HEK293 (cell line): ENCODE results near the gene PRODH2.
"Not testable (repeated sequence)": the region's sequence is repeated elsewhere in the genome, so short reads cannot be mapped to it uniquely, and the experiment has no call there.

Experiments
- CTCF ChIA-PET: fragments of 350-600 bp; formaldehyde crosslinking; extraction: SDS; loops from one replicate; lab custom pipeline; 2021; ENCODE audit warnings: antibody characterized with exemption; lab: Yijun Ruan, JAX
- POLR2A ChIA-PET: fragments of 300-600 bp; formaldehyde crosslinking; extraction: SDS; loops from one replicate; lab custom pipeline; 2020; ENCODE audit warnings: antibody characterized with exemption, inconsistent platforms; lab: Yijun Ruan, JAX
- H3K27ac ChIP-seq: fragments of 200-500 bp; sonication (Bioruptor generic); 2 replicates; pipeline ENCODE4 v1.5.1; 2014; ENCODE audit warnings: low read depth, low read length, control low read depth, inconsistent platforms; ENCODE audit errors: extremely low read depth
- H3K36me3 ChIP-seq, 2 experiments: fragments of 200-500 bp in 1 of 2; sonication (Bioruptor generic) in 1 of 2; 1 replicate in 1 of 2; 2 replicates in 1 of 2; pipeline ENCODE4 v1.5.1; 2014 to 2017; ENCODE audit warnings: inconsistent platforms in 2 of 2, low read length in 2 of 2; ENCODE audit not compliant: control insufficient read depth in 2 of 2, insufficient read depth in 1 of 2
- H3K4me1 ChIP-seq: fragments of 200-500 bp; sonication (Bioruptor generic); 2 replicates; pipeline ENCODE4 v1.5.1; 2014; ENCODE audit warnings: mild to moderate bottlenecking, low read length, inconsistent platforms; ENCODE audit not compliant: control insufficient read depth, insufficient read depth
- H3K4me3 ChIP-seq: 2 replicates; pipeline ENCODE4 v1.5.1; 2011; ENCODE audit warnings: low read depth, mild to moderate bottlenecking, control low read depth, low read length, moderate library complexity
- H3K9me3 ChIP-seq: fragments of 200-500 bp; sonication (Bioruptor generic); 2 replicates; pipeline ENCODE4 v1.5.1; 2014; ENCODE audit warnings: low read depth, low read length, inconsistent platforms; ENCODE audit not compliant: control insufficient read depth, insufficient read depth
- EGR2 ChIP-seq: fragments of 450-650 bp; formaldehyde crosslinking; IDR thresholded peaks from 2 replicates; pipeline ENCODE4 v1.5.1; 2016; ENCODE audit warnings: low read depth, missing biosample characterization, missing genetic modification characterization
- GLIS1 ChIP-seq: fragments of 450-650 bp; formaldehyde crosslinking; IDR thresholded peaks from 2 replicates; pipeline ENCODE4 v1.5.1; 2016; ENCODE audit warnings: missing biosample characterization, missing genetic modification characterization
- GLIS2 ChIP-seq: fragments of 450-650 bp; formaldehyde crosslinking; IDR thresholded peaks from 2 replicates; pipeline ENCODE4 v1.5.1; 2016; ENCODE audit warnings: missing biosample characterization, missing genetic modification characterization
- HOXC10 ChIP-seq: sonication (generic); formaldehyde crosslinking; IDR thresholded peaks from 2 replicates; pipeline ENCODE4 v1.8.1; 2023; ENCODE audit warnings: mild to moderate bottlenecking, missing genetic modification reagents
- KLF1 ChIP-seq: fragments of 450-650 bp; formaldehyde crosslinking; IDR thresholded peaks from 2 replicates; pipeline ENCODE4 v1.5.1; 2016; ENCODE audit warnings: missing biosample characterization, missing genetic modification characterization
- KLF8 ChIP-seq: fragments of 450-650 bp; formaldehyde crosslinking; IDR thresholded peaks from 2 replicates; pipeline ENCODE4 v1.5.1; 2016; ENCODE audit warnings: missing biosample characterization, missing genetic modification characterization
- KLF9 ChIP-seq: fragments of 450-650 bp; formaldehyde crosslinking; IDR thresholded peaks from 2 replicates; pipeline ENCODE4 v1.5.1; 2016; ENCODE audit warnings: missing biosample characterization, missing genetic modification characterization, low read depth
- PRDM1 ChIP-seq: fragments of 450-650 bp; formaldehyde crosslinking; IDR thresholded peaks from 2 replicates; pipeline ENCODE4; 2016; ENCODE audit warnings: missing biosample characterization, missing genetic modification characterization
- SCRT2 ChIP-seq: fragments of 450-650 bp; formaldehyde crosslinking; IDR thresholded peaks from 2 replicates; pipeline ENCODE4 v1.5.1; 2016; ENCODE audit warnings: missing biosample characterization, missing genetic modification characterization
- SP2 ChIP-seq: fragments of 450-650 bp; formaldehyde crosslinking; IDR thresholded peaks from 2 replicates; pipeline ENCODE4 v1.5.1; 2016; ENCODE audit warnings: missing biosample characterization, missing genetic modification characterization
- ZFHX2 ChIP-seq: fragments of 450-650 bp; formaldehyde crosslinking; conservative IDR thresholded peaks from 2 replicates; pipeline ENCODE4 v1.5.1; 2016; ENCODE audit warnings: missing biosample characterization, missing genetic modification characterization
- ZNF112 ChIP-seq: fragments of 450-650 bp; formaldehyde crosslinking; IDR thresholded peaks from 2 replicates; pipeline ENCODE4 v1.5.0; 2017; ENCODE audit warnings: missing biosample characterization, missing genetic modification characterization
- ZNF121 ChIP-seq: fragments of 450-650 bp; formaldehyde crosslinking; IDR thresholded peaks from 2 replicates; pipeline ENCODE4 v1.5.1; 2016; ENCODE audit warnings: missing biosample characterization, missing genetic modification characterization
- ZNF324 ChIP-seq: fragments of 450-650 bp; formaldehyde crosslinking; IDR thresholded peaks from 2 replicates; pipeline ENCODE4 v1.5.1; 2016; ENCODE audit warnings: missing biosample characterization, missing genetic modification characterization
- ZNF394 ChIP-seq: fragments of 450-650 bp; formaldehyde crosslinking; IDR thresholded peaks from 2 replicates; pipeline ENCODE4 v1.5.1; 2016; ENCODE audit warnings: missing biosample characterization, missing genetic modification characterization, mild to moderate bottlenecking, moderate library complexity, borderline replicate concordance
- ZNF416 ChIP-seq: fragments of 450-650 bp; formaldehyde crosslinking; IDR thresholded peaks from 2 replicates; pipeline ENCODE4 v1.5.1; 2016; ENCODE audit warnings: missing biosample characterization, missing genetic modification characterization
- ZNF521 ChIP-seq: fragments of 450-650 bp; formaldehyde crosslinking; IDR thresholded peaks from 2 replicates; pipeline ENCODE4 v1.5.1; 2017; ENCODE audit warnings: missing biosample characterization, mild to moderate bottlenecking, missing genetic modification characterization
- ZNF600 ChIP-seq: fragments of 450-650 bp; formaldehyde crosslinking; IDR thresholded peaks from 2 replicates; pipeline ENCODE4 v1.5.1; 2016; ENCODE audit warnings: missing biosample characterization, missing genetic modification characterization
- ZNF629 ChIP-seq: fragments of 450-650 bp; formaldehyde crosslinking; IDR thresholded peaks from 2 replicates; pipeline ENCODE4 v1.5.1; 2017; ENCODE audit warnings: missing biosample characterization, missing genetic modification characterization
- ZNF776 ChIP-seq: fragments of 450-650 bp; formaldehyde crosslinking; IDR thresholded peaks from 2 replicates; pipeline ENCODE4 v1.5.0; 2017; ENCODE audit warnings: missing biosample characterization, missing genetic modification characterization, borderline replicate concordance
- ZNF792 ChIP-seq: fragments of 450-650 bp; formaldehyde crosslinking; IDR thresholded peaks from 2 replicates; pipeline ENCODE4 v1.5.1; 2016; ENCODE audit warnings: missing biosample characterization, missing genetic modification characterization
- TF ChIP-seq, protein P1 (sequence below): fragments of 450-650 bp; formaldehyde crosslinking; IDR thresholded peaks from 2 replicates; pipeline ENCODE4 v1.5.1; 2016; ENCODE audit warnings: missing biosample characterization, missing genetic modification characterization
- TF ChIP-seq, protein P2 (sequence below): fragments of 450-650 bp; IDR thresholded peaks from 2 replicates; pipeline ENCODE4 v1.5.1; 2018; ENCODE audit warnings: missing biosample characterization, mild to moderate bottlenecking, missing genetic modification characterization

Gene PRODH2

DNA sequence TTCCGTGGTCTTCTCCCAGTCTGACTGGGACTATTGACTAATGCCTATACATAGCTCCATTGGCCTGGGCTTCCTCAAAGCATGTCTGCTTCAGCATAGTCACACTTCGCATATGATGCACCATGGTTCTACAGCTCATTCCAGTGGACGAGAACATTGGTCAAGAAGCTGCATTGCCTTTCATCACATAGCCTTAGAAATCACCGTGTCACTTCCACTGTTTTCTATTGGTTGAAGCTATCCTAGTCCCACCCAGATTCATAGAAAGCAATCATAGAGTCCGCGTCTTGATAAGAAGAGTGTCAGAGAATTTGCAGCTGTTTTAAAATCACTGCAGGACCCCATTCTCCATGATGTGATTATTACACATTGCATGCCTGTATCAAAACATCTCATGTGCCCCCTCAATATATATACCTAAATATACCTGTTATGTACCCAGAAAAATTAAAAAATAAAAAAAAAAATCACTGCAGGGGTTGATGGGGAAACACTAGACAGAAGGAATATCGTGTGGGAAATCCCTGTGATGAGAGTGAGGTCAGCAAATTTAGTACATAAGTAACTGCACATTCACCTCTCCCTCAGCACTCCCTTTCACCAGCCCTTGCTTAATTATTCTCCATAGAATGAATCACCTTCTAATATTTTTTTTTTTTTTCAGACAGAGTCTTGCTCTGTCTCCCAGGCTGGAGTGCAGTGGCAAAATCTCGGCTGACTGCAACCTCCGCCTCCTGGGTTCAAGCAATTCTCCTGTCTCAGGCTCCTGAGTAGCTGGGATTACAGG lies 39.4 kb downstream of the PRODH2 start (continued):
- TF ChIP-seq PRDM1 (peak; percentile 83; the same call in 1 of the 2 replicates), ZNF776 (tag by site-specific recombination) (no peak), ZNF792 (tag by site-specific recombination) (no peak), ZNF629 (tag by site-specific recombination) (peak; percentile 32), ZNF521 (tag by site-specific recombination) (no peak), HOXC10 (CRISPR knock-in tag) (no peak), ZNF112 (no peak), SCRT2 (tag by site-specific recombination) (no peak), ZNF324 (no peak)
- TF ChIP-seq, all 188 proteins: peak for 8

DNA sequence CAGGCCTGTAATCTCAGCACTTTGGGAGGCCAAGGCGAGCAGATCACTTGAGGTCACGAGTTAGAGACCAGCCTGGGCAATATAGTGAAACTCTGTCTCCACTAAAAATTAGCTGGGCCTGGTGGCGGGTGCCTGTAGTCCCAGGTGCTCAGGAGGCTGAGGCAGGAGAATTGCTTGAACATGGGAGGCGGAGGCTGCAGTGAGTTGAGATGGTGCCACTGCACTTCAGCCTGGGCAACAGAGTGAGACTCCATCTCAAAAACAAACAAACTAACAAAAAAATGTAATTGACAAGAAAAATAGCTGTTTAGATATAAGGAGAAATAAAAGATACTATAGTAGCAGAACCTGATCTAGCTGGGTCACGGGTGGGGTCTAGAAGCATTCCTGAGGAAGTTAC lies 40.3 kb downstream of the PRODH2 start:
- not testable (repeated sequence) for H3K27ac ChIP-seq, H3K4me3 ChIP-seq
- peak; percentile 95 for TF ChIP-seq ZNF121
- TF ChIP-seq, all 188 proteins: peak for 1; not testable (repeated sequence) for 187
- H3K9me3 ChIP-seq, result not testable (repeated sequence)
- POLR2A ChIA-PET, result interaction anchor here (0.9 to 3.8 kb wide), 11 partner anchors 11 to 242 kb away, joined by 3 to 39 read pairs (median 6); partner anchors contain the start of genes ALKBH6, HSPB6, IGFLR1 and LIN37
- CTCF ChIA-PET, result interaction anchor here (1.8 kb wide), 1 partner anchor 47 kb away, joined by 5 read pairs; no protein-coding TSS in a partner anchor
- Histone ChIP-seq H3K4me1 (peaks cover 24% of the 10 kb centered on the region), H3K36me3 (peaks cover 16 to 38% of the 10 kb centered on the region in 2 experiments)

DNA sequence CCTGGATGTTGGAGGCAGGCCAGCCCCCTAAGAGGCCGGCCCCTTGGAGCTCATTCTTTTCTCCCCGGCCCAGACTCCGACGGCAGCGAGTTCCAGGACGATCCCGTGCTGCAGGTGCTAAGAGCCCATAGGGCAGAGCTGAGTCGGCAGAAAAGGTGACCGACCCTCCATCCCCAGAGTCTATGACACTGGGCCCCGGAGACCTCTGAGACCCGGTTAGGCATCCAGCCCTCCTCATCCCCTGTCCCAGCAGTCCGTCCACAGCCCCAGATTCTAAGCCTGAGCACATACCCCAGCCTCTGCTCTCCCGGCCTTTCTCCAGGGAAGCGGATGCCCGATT lies 44.6 kb downstream of the PRODH2 start:
- ChIA-PET POLR2A (interaction anchor here (0.6 to 3.7 kb wide), 5 partner anchors 9 to 28 kb away, joined by 3 to 26 read pairs (median 5); partner anchors contain the start of genes HSPB6, LIN37 and PROSER3), CTCF (no interaction called here)
- H3K4me3 ChIP-seq, result no peak overlapping the region
- 0 out of 2 replicates have a peak overlapping the region, but pooled peaks have one; percentile 37 for H3K27ac ChIP-seq
- no peaks in the 10 kb centered on the region for H3K9me3 ChIP-seq
- TF ChIP-seq, protein P1, sequence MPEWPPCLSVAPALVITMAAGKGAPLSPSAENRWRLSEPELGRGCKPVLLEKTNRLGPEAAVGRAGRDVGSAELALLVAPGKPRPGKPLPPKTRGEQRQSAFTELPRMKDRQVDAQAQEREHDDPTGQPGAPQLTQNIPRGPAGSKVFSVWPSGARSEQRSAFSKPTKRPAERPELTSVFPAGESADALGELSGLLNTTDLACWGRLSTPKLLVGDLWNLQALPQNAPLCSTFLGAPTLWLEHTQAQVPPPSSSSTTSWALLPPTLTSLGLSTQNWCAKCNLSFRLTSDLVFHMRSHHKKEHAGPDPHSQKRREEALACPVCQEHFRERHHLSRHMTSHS (tag by site-specific recombination), result no peak
- peak; percentile 59 for TF ChIP-seq GLIS1 (tag by site-specific recombination)
- TF ChIP-seq, protein P2, sequence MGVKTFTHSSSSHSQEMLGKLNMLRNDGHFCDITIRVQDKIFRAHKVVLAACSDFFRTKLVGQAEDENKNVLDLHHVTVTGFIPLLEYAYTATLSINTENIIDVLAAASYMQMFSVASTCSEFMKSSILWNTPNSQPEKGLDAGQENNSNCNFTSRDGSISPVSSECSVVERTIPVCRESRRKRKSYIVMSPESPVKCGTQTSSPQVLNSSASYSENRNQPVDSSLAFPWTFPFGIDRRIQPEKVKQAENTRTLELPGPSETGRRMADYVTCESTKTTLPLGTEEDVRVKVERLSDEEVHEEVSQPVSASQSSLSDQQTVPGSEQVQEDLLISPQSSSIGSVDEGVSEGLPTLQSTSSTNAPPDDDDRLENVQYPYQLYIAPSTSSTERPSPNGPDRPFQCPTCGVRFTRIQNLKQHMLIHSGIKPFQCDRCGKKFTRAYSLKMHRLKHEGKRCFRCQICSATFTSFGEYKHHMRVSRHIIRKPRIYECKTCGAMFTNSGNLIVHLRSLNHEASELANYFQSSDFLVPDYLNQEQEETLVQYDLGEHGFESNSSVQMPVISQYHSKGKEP (tag by site-specific recombination), result no peak
- peaks cover 50 to 79% of the 10 kb centered on the region in 2 experiments for H3K36me3 ChIP-seq
- H3K4me1 ChIP-seq, result peaks cover 7% of the 10 kb centered on the region; the same call in 1 of the 2 replicates

DNA sequence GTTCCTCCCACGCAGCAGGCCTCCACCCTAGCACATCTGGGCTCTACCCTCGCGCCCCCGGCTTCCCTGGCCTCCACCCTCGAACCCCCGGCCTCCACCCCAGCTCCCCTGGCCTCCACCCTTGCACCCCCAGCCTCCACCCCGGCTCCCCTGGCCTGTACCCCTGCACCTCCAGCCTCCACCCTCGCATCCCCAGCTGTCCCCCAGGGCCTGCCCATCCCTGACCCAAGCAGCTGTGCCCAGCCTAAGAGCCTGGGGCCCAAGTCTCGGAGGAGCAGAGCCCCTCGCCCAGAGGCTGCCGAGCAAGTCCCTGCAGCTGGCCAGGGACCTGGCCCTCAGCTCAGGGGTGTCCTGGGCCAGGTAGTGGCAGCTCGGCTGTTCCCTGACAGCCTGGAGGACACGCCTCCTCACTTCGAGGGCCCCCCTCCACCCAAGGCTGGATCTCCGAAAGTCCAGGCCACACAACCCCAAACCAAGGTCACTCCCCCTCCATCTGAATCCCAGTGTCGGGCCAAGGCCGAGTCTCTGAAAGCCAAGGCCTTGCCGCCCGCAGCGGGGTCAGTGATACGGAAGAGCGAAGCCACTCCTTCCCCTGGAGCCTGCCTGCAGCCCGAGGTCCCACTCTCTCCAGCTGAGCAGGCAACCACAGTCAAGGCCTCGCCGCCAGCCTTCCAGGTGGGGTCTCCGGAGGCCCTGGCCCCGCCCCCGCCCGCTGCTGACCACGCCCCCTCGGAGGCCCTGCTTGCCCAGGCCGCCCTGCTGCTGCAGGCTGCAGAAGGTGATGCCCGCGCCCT lies 45.2 kb downstream of the PRODH2 start:
- TF ChIP-seq KLF1, result peak; percentile 59
- TF ChIP-seq ZNF416 (tag by site-specific recombination), result no peak
- peak; percentile 28; the same call in 1 of the 2 replicates for TF ChIP-seq SP2 (tag by site-specific recombination)
- TF ChIP-seq ZNF600 (tag by site-specific recombination), result peak; percentile 81; the same call in 1 of the 2 replicates
- no peak for TF ChIP-seq ZNF394 (tag by site-specific recombination)
- peak; percentile 90 for TF ChIP-seq ZFHX2
- peak; percentile 89 for TF ChIP-seq KLF8 (tag by site-specific recombination)
- peak; percentile 52 for TF ChIP-seq GLIS2
- peak; percentile 84 for TF ChIP-seq KLF9 (tag by site-specific recombination)
- TF ChIP-seq EGR2 (tag by site-specific recombination), result peak; percentile 90
- Histone ChIP-seq H3K27ac (0 out of 2 replicates have a peak overlapping the region, but pooled peaks have one; percentile 37), H3K9me3 (no peaks in the 10 kb centered on the region), H3K4me3 (no peak overlapping the region), H3K4me1 (peaks cover 7% of the 10 kb centered on the region; the same call in 1 of the 2 replicates), H3K36me3 (peaks cover 53 to 85% of the 10 kb centered on the region in 2 experiments)
- CTCF ChIA-PET, result no interaction called here
- POLR2A ChIA-PET, result interaction anchor here (0.6 to 3.7 kb wide), 6 partner anchors 9 to 1410 kb away, joined by 3 to 26 read pairs (median 4); partner anchors contain the start of genes HSPB6, LIN37 and PROSER3
